Tibial nerve (tissue), 4 donors: ENCODE measurements around the gene ODF2.

Experiments used
- CTCF ChIP-seq, 5 experiments: fragments of 200-600 bp in 3 of 5; fragments of 450-650 bp in 2 of 5; sonication (generic) in 3 of 5; IDR thresholded peaks; one replicate each; pipeline ENCODE4 v1.5.1; 2016 to 2019; ENCODE audit warnings: antibody characterized with exemption in 5 of 5, mild to moderate bottlenecking in 3 of 5, moderate library complexity in 2 of 5
- EP300 ChIP-seq, 2 donors: sonication (generic); formaldehyde crosslinking; IDR thresholded peaks; one replicate each; pipeline ENCODE4 v1.6.1; 2017; ENCODE audit warnings: antibody characterized with exemption in 2 of 2, mild to moderate bottlenecking in 1 of 2
- POLR2A ChIP-seq, 2 donors: fragments of 450-650 bp; IDR thresholded peaks; one replicate each; pipeline ENCODE4 v1.6.1; 2017; ENCODE audit warnings: antibody characterized with exemption in 2 of 2, mild to moderate bottlenecking in 2 of 2, moderate library complexity in 2 of 2

DNA sequence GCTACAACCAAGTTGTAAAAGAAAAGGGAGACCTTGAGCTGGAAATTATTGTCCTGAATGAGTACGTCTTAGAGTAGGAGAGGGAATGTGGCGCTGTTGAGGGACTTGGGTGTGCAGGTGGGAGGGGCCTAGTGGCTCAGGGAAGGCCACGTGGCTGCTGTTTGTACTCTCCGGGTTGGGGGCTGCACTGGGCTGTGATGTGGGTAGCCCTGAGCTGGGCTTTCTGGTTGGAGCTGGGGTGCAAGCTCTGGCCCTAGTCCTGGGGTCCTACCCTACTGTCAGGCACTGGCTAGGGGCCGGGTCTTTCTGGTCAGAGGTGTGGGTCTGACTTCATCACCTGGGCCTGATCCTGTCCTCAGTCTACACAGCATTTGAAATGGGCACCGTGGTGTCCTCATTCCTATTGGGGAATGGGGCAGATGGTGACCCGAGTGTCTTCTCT, 29.6 kb downstream of the ODF2 start:
- no peak for TF ChIP-seq CTCF (IDR thresholded peaks at IDR 0.05)
- TF ChIP-seq POLR2A (IDR thresholded peaks at IDR 0.05), result no peak
- no peak for TF ChIP-seq EP300 (IDR thresholded peaks at IDR 0.05)
